IPS DF 19.7 (cell line): ENCODE results near the gene RAB39A.
A peak's percentile ranks its signal among the peaks of the same experiment; 100 is the strongest.
"Not testable (repeated sequence)": the region's sequence is repeated elsewhere in the genome, so short reads cannot be mapped to it uniquely, and the experiment has no call there.

Source experiments
- DNase-seq: peaks from one replicate; pipeline ENCODE4 v3.0.0-alpha.2; 2013; ENCODE audit warnings: low read depth, low spot score

The RAB39A gene, protein sequence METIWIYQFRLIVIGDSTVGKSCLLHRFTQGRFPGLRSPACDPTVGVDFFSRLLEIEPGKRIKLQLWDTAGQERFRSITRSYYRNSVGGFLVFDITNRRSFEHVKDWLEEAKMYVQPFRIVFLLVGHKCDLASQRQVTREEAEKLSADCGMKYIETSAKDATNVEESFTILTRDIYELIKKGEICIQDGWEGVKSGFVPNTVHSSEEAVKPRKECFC

DNA sequence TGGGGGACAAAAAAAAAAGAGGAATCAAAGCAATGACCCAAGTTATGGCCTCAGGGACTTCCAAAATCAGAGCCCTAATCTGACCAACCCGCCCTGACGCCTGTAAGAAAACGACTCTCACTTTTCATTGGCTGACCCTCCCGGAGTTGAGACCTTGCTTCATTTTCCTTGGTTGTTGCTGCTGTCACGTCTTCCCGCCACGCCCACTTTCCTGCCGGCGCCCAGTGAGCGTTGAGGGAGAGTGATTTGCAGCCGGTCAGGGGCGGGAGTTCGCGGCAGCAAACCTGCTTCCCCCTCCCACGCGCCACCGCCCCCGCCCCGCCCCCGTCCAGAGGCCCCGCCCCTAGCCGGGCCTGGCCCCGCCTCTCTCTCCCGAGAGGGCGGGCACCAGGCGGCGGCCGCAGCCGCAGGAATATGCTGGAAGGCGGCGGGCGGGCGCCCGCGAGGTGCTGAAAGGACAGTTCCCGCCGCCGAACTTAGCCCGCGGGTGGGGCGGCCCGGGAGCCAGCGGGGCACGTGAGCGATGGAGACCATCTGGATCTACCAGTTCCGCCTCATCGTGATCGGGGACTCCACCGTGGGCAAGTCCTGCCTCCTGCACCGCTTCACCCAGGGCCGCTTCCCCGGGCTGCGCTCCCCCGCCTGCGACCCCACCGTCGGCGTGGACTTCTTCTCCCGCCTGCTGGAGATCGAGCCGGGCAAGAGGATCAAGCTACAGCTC is at the start of gene RAB39A:
TSS of gene RAB39A (plus strand) at position 403 of the 721 bp plus-strand sequence. CDS start at position 524, 121 bp downstream.
- peak; percentile 96 for DNase-seq

DNA sequence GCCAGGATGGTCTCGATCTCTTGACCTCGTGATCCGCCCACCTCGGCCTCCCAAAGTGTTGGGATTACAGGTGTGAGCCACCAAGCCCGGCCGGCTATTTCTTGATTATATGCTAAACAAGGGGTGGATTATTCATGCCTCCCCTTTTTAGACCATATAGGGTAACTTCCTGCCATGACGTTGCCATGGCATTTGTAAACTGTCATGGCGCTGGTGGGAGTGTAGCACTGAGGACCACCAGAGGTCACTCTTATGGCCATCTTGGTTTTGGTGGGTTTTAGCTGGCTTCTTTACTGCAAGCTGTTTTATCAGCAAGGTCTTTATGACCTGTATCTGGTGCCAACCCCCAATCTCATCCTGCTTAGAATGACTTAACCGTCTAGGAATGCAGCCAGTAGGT is 46.8 kb upstream of the RAB39A start:
- DNase-seq = not testable (repeated sequence)

DNA sequence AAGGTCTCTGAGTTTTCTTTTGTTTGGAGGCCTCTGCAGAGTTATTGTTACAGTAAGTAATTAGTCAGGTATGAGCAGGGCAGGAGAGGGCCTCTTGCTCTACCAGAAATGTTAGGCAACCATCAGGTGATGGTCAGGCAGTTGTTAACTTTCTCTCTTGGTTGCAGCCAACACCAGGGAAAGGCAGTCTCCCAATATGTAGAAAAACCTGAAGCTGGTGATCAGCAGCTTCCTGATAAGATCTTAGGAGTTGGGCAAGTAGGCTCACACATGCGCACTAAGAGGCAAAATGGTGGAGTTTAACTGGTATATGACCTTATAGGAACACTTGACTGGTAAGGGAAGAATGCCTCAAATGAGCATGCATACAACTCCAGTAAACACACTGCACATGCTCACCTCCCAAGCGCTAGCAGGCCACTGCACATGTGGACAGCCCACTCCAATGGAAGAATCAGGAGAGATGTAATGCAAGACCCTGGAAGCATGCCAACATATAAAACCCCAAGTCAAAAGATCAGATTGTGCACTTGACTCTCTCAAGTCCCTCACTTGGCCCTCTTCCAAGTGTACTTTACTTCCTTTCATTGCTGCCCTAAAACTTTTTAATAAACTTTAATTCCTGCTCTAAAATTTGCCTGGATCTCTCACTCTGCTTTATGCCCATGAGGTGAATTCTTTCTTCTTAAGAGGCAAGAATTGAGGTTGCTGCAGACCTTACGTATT is 46.0 kb upstream of the RAB39A start:
- DNase-seq = no peak

DNA sequence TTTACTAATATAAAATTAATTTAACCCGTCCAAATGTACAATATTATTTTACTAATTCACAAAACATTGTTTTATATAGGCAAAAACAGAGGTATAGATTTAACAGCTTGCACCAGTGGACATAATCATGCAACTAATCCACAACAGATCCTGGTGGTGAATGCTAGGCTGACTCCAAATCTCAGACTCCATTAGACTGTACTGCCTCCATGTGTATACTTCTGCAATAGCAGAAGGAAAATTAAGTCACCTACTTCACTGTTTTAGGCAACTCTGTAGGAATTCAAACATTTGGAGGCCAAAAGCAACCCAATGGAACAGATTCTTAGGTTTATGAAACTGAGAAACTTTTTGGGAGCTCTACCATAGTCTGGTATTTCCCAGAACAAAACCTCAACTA is 30.0 kb upstream of the RAB39A start:
- DNase-seq = no peak

DNA sequence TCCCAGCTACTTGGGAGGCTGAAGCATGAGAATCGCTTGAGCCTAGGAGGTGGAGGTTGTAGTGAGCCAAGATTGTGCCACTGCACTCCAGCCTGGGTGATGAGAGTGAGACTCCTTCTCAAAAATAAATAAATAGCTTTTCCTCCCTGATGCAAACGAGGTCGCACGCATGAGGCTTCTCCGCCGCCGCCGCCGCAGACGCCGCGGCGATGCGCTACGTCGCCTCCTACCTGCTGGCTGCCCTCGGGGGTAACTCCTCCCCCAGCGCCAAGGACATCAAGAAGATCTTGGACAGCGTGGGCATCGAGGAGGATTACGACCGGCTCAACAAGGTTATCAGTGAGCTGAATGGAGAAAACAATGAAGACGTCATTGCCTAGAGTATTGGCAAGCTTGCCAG is 20.0 kb upstream of the RAB39A start:
- DNase-seq = no peak

DNA sequence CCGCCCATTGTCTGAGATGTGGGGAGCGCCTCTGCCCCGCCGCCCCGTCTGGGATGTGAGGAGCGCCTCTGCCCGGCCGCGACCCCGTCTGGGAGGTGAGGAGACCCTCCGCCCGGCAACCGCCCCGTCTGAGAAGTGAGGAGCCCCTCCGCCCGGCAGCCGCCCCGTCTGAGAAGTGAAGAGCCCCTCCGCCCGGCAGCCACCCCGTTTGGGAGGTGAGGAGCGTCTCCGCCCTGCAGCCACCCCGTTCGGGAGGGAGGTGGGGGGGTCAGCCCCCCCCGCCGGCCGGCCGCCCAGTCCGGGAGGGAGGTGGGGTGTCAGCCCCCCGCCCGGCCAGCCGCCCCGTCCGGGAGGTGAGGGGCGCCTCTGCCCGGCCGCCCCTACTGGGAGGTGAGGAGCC is 15.8 kb upstream of the RAB39A start:
- not testable (repeated sequence) for DNase-seq

DNA sequence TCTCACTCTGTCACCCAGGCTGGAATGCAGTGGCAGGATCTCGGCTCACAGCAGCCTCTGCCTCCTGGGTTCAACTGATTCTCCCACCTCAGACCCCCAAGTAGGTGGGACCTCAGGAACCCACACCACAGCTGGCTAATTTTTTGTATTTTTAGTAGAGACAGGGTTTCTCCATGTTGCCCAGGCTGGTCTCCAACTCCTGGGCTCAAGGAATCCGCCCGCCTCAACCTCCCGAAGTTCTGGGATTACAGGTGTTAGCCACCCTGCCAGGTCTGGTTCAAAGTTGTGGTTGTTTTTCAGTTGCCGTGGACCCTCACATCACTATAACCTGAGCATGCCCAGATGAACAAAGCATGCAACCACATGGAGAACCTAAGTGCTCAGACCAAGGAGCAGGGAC is 13.0 kb upstream of the RAB39A start:
- DNase-seq = no peak

DNA sequence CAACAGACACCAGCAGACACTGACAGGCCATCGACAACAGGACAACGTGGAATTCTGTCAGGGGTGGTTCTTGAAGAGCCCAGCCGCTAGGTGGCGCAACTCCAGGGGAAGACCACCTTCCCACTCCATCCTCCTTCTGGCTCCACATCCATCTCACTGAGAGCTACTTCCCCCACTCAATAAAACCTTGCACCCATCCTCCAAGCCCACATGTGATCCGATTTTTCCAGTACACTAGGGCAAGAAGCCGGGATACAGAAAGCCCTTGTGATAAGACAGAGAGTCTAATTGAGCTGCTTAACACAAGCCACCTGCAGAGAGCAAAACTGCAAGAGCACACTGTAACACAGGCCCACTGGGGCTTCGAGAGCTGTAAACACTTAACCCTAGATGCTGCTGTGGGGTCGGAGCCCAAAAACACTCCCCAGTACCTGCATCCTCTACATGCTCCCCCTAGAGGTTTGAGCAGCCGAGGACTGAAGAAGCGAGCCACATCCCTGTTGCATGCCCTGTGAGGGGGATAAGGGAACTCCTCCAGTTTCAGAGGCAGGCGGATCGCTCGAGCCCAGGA is 11.5 kb upstream of the RAB39A start:
- no peak for DNase-seq

DNA sequence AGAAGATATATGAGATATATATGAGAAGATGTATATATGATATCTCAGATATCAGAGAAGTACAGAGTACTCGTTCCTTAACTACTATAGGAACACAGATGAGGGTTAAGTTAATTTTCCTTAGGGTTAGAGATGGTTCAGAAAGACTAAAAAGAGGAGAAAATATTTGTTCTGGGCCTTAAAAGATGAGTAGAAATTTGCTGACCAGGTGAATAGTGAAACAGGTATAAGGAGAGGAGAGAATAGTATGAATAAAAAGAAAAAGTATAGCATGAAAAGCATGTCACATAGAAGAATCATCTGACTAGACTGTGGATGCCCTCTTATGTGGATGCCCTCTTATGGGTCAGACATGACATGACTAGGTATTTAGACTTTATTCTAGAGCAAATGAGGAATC is 6.3 kb upstream of the RAB39A start:
- no peak for DNase-seq

DNA sequence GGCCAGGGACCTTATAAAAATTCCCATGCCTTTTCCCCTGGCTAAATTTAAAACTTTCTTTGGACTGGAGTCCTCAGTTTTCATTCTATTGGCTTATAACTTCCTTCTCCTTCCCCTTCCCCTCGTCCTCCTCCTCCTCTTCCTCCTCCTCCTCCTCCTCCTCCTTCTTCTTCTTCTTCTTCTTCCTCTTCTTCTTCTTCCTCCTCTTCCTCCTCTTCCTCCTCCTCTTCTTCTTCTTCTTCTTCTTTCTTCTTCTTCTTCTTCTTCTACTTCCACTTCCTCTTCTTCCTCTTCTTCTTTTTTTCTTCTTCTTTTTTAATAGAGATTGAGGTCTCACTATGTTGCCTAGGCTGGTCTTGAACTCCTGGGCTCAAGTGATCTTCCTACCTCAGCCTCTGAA is 4.7 kb upstream of the RAB39A start:
- DNase-seq = not testable (repeated sequence)

DNA sequence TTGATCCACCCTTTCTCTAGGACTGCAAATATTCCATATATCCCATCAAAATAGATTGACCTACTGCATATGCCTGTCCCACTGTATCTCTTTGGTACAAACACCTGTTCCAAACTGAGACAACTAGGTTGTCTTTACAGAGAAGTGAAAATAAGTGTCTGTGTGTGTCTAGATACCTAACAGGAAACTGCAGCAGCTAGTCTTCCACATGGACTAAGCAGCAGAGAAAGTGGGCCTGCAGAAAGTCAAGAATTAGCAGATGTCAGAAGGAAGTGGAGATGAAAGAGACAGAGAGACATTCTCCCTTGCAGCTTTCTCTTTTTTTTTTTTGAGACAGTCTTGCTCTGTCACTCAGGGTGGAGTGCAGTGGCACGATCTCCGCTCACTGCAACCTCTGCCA is 3.9 kb upstream of the RAB39A start:
- DNase-seq = no peak

DNA sequence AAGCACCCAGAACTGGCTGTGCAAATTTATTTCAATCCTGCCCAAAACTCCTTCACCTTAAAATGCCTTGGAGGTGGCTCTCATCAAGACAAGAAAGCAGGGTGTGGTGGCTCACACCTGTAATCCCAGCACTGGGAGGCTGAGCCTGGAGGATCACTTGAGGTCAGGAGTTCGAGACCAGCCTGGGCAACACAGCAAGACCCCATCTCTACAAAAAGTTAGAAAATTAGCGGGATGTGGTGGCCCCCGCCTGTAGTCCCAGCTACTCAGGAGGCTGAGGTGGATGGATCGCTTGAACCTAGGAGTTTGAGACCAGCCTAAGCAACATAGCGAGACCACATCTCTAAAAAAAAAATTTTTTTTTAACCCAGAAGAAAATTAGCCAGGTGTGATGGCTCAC is 689 bp upstream of the RAB39A start:
- no peak for DNase-seq

DNA sequence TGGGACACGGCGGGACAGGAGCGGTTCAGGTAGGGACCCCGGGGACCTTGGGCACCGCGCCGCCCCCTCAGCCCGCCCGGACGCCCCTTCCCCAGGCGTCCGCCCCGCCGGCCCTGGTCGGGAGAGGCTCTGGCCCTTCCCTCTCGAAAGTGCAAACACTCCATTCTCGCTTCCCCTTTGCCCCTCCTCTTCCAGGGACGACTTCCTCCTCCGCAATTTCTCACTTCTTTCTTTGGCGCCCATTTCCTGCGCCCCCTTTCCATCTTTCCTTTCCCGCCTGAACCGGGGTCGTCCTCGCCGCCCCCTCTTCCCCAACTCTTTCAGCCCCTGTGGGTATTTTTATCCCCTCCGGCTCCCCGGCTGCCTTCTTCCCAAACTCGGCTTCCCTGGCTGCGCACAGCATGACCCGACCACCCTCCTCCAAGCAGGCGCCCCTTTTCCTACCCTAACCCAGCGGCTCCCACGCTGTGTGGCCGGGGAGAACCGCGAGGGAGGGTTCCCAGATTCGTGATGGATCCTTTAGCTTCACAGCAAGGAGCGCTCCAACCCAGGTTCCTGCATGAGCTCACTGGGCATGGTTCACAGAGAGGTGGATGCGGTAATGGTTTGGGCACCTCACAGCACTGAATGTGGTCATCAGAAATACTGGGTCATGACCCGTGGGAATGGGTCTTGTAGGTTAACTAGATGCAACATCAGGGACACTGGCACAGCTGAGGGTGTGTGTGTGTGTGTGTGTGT is 689 bp downstream of the RAB39A start:
- no peak for DNase-seq

DNA sequence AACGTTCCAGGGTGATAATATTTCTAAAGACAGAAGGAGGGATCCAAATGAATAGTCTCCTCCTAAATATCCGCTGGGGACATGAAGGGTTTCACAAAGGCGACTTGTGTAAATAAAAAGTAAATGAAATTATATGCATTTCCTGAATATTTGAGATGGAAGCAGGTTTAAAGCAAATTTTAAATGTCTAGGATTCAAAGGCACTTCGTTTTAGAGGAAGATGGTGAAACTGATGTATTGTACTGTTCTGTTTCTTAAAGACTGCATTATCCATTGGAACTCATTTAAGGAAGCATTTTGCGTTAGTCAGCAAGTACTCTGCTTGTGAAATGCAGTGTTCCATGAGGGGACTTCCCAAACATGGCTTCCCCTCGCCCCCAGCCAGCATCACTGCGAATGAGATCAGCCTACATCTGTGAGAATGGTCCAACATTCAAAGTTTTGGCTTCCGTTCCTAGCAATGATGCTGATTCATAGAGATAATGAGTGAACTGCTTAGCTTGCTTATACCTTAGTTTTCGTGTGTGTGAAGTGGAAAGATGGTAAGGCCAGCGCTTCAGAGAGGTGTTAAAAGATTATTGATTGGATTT is 1.5 kb downstream of the RAB39A start:
- DNase-seq = no peak

DNA sequence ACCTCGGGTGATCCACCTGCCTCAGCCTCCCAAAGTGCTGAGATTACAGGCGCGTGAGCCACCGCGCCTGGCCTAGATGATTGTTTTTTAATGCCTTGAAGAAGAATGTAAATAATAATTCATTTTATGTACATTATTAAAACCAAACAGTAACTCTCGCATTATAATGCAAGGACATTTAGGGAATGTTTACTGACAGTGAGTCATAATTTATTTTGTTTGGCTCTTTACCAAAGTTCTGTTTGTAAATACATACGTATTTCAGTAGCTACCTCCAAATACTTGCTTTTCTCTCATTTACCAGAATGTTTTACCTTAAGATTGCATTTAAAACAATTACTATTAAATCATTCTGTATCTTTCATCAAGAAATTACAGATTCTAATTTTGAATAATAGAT is 3.0 kb downstream of the RAB39A start:
- no peak for DNase-seq

DNA sequence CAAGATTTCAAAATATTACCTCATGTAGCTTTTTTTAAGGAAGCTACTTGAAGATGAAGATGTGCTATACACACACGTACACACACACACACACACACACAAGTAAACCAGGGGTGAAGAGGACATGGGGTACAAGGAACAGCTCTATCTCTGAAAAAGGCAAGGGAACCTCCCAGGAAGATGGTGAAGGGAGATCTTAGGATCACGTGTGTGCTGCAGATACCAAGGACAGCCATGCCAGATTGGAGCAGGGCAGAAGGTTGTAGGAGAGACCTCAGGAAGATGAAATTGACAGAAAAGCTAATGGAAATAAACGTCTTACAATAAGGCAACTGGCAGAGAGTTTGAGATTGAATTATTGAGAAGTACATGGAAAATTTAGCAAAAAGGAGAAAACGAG is 19.7 kb downstream of the RAB39A start:
- no peak for DNase-seq

DNA sequence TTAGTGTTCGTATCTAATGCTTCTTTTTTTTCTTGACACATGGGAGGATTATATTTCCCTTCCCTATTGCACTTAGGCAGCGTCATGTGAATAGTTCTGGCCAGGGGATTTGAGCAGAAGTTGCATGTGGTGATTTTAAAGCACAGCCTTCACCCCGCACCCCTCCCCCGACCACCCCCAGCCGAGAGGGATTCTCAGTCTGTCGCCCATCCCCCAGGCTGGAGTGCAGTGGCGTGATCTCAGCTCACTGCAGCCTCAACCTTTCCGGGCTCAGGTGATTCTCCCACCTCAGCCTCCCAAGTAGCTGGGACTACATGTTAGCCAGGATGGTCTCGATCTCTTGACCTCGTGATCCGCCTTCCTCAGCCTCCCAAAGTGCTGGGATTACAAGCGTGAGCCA is 20.1 kb downstream of the RAB39A start:
- DNase-seq = not testable (repeated sequence)

DNA sequence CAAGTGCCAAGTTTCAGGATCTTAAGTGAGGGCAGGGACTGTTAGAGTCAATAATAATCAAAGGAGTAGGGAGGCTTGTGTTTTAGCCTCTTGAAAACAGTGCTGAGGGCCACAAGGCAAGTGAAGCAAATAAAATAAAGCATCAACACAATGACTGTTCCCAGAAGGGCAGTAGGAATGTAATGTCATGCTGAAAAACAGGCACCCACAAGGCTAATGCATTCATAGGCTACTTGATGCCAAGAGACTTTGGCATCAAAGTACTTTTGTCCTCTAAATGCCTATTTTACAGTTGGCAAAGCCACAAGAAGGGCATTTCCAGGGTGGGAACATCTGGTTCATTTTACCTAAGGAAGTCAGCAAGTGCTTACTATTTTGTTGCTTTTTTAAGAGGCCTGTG is 22.9 kb downstream of the RAB39A start:
- no peak for DNase-seq

DNA sequence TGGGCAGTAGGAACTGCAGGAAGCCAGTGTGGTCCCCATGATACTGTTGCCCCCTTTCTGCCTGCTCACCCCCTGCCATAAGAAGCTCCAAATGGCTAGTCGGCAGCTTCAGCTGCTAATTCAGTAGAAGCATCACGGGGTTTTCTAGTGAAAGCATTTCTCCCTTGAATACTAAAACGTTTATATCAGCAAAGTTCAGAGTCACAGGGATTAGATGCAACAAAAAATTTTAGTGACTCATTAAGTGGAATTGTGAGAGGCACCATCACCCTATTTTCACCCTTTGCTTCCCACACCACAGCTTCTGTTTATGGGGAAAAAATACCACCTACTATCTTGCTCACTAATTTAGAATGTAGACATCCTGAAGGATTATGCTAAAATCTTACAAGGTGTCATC is 25.2 kb downstream of the RAB39A start:
- DNase-seq = no peak

DNA sequence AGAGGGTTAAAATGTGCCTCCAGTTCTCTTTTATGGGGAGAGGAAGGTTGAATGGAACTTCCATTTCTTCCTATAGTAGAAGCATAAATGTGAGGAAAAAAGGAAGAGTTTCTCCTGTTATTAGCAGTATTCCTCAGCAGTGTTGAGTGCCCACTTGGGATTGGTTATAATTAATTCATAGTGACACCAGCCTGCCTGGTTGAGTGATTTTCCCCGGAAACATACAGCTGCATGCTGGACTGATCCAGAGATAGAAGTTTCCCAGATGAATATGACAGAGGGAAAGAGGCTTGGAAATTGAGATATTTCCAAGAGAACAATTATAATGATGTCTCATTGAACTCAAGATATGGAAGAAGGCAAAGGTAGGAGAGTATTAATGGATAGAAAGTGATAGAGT is 28.3 kb downstream of the RAB39A start:
- no peak for DNase-seq

DNA sequence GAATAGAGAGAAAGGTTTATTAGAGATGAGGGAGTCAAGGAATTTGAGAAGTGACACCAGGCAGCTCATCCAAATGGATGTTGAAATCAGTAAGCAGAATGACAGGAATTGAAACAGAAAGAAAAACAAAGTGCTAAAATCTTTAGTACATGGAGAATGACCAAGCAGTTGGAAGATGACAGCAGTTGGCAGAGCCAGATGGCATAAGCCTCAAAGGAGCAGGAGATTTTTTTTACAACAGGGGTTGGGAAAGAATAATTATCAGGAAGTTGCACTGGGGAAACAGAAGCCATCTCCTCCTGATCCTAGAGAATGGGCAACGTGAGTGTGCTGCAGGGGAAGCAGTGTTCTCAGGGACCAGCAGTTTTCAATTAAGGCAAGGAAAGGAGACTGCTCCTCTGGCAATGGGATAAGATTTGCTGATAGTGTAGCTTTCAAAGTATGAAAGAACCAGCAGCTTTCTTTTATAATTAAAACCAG is 28.9 kb downstream of the RAB39A start:
- no peak for DNase-seq
